IMR-90 (cell line): Measurements from ENCODE around the gene FDPS. TPM values are rescaled to one million over a fixed set of nuclear protein-coding genes. Genes with fewer than 3 reads are reported as not detected.

Source experiments
- ATAC-seq: fragments of 200-7000 bp; cut with Tn5 transposase; 2 replicates; pipeline ENCODE4 v1.9.1; 2020; ENCODE audit warnings: low read depth, mild to moderate bottlenecking, moderate library complexity
- BruUV-seq: library from RNA; stranded (reverse); fragments of 400-500 nt; replicated peaks from 2 replicates; lab custom pipeline; 2021; lab: Mats Ljungman, UMichigan
- CTCF ChIA-PET: fragments of 300-600 bp; formaldehyde crosslinking; extraction: SDS; loops from one replicate; lab custom pipeline; 2021; ENCODE audit warnings: antibody characterized with exemption; lab: Yijun Ruan, JAX
- POLR2A ChIA-PET: fragments of 300-600 bp; sonication (Branson Sonifier 250); formaldehyde crosslinking; loops from one replicate; lab custom pipeline; 2022; ENCODE audit warnings: antibody characterized with exemption; ENCODE audit not compliant: unreplicated experiment; lab: Charles Lee
- DNase-seq: peaks from one replicate; pipeline ENCODE4 v3.0.0; 2013
- H2AFZ ChIP-seq: replicated peaks from 2 replicates; pipeline ENCODE3; 2013; ENCODE audit warnings: low read length, mild to moderate bottlenecking; ENCODE audit not compliant: poor library complexity
- H2AK5ac ChIP-seq: 2 replicates; pipeline ENCODE4 v1.6.1; 2013; ENCODE audit warnings: low read depth, low read length, inconsistent platforms
- H2AK9ac ChIP-seq: replicated peaks from 2 replicates; pipeline ENCODE3; 2013; ENCODE audit warnings: mild to moderate bottlenecking, low read depth, low read length, moderate library complexity; ENCODE audit not compliant: poor library complexity
- H2BK120ac ChIP-seq: 2 replicates; pipeline ENCODE4 v1.6.1; 2013; ENCODE audit warnings: low read depth, low read length, inconsistent platforms
- H2BK15ac ChIP-seq: 3 replicates; pipeline ENCODE4 v1.6.1; 2013; ENCODE audit warnings: low read depth, low read length, inconsistent platforms
- H2BK20ac ChIP-seq: 2 replicates; pipeline ENCODE4 v1.6.1; 2013; ENCODE audit warnings: low read depth, mild to moderate bottlenecking, inconsistent platforms, low read length, moderate library complexity
- H2BK5ac ChIP-seq: 2 replicates; pipeline ENCODE4 v1.6.1; 2013; ENCODE audit warnings: mild to moderate bottlenecking, low read depth, low read length, inconsistent platforms; ENCODE audit not compliant: poor library complexity, severe bottlenecking
- H3K14ac ChIP-seq: replicated peaks from 2 replicates; pipeline ENCODE4 v1.6.1; 2013; ENCODE audit warnings: low read depth, low read length, inconsistent platforms
- H3K18ac ChIP-seq: 2 replicates; pipeline ENCODE4 v1.6.1; 2013; ENCODE audit warnings: low read depth, low read length, control low read depth
- H3K23ac ChIP-seq: 2 replicates; pipeline ENCODE4 v1.6.1; 2013; ENCODE audit warnings: low read depth, low read length, inconsistent platforms
- H3K27ac ChIP-seq: 2 replicates; pipeline ENCODE4 v1.5.1; 2013; ENCODE audit warnings: mild to moderate bottlenecking, control low read depth, low read length; ENCODE audit not compliant: insufficient read depth
- H3K27me3 ChIP-seq: 2 replicates; pipeline ENCODE4 v1.6.1; 2013; ENCODE audit warnings: low read length; ENCODE audit not compliant: control insufficient read depth, insufficient read depth
- H3K36me3 ChIP-seq: 2 replicates; pipeline ENCODE4 v1.6.1; 2013; ENCODE audit warnings: low read length, mixed read lengths; ENCODE audit not compliant: control insufficient read depth, insufficient read depth
- H3K4ac ChIP-seq: 2 replicates; pipeline ENCODE4 v1.6.1; 2013; ENCODE audit warnings: low read depth, low read length, inconsistent platforms
- H3K4me1 ChIP-seq: 2 replicates; pipeline ENCODE4 v1.6.1; 2013; ENCODE audit warnings: low read length, mixed read lengths; ENCODE audit not compliant: control insufficient read depth, insufficient read depth
- H3K4me2 ChIP-seq: 2 replicates; pipeline ENCODE4 v1.6.1; 2013; ENCODE audit warnings: low read depth, mild to moderate bottlenecking, control low read depth, low read length, moderate library complexity
- H3K4me3 ChIP-seq: 2 replicates; pipeline ENCODE4 v1.5.1; 2013; ENCODE audit warnings: low read depth, mild to moderate bottlenecking, control low read depth, low read length, moderate library complexity; ENCODE audit not compliant: insufficient read depth
- H3K56ac ChIP-seq: 2 replicates; pipeline ENCODE4 v1.6.1; 2013; ENCODE audit warnings: low read length, inconsistent platforms; ENCODE audit not compliant: insufficient read depth; ENCODE audit errors: extremely low read depth
- H3K79me1 ChIP-seq, 2 experiments: 2 replicates each; pipeline ENCODE4 v1.6.1; 2013; ENCODE audit warnings: low read length in 2 of 2, inconsistent platforms in 1 of 2, low read depth in 1 of 2
- H3K9ac ChIP-seq: 2 replicates; pipeline ENCODE4 v1.6.1; 2013; ENCODE audit warnings: low read depth, low read length, control low read depth
- H3K9me1 ChIP-seq: 2 replicates; pipeline ENCODE4 v1.6.1; 2013; ENCODE audit warnings: low read length, inconsistent platforms; ENCODE audit not compliant: insufficient read depth
- H3K9me3 ChIP-seq: 2 replicates; pipeline ENCODE4 v1.6.1; 2013; ENCODE audit warnings: low read length; ENCODE audit not compliant: control insufficient read depth, insufficient read depth
- H4K20me1 ChIP-seq: 2 replicates; pipeline ENCODE4 v1.6.1; 2013; ENCODE audit warnings: low read length, inconsistent platforms; ENCODE audit not compliant: insufficient read depth
- H4K5ac ChIP-seq: 2 replicates; pipeline ENCODE4 v1.6.1; 2013; ENCODE audit warnings: mild to moderate bottlenecking, low read depth, low read length, control low read depth
- H4K8ac ChIP-seq, 2 experiments: 2 replicates each; pipeline ENCODE4 v1.6.1; 2013; ENCODE audit warnings: low read depth in 2 of 2, low read length in 2 of 2, control low read depth in 1 of 2, inconsistent platforms in 1 of 2
- H4K91ac ChIP-seq: 2 replicates; pipeline ENCODE4 v1.6.1; 2013; ENCODE audit warnings: low read depth, low read length, inconsistent platforms; ENCODE audit not compliant: insufficient read depth
- BHLHE40 ChIP-seq: fragments of 150-350 bp; IDR thresholded peaks from 2 replicates; pipeline ENCODE4 v1.6.1; 2016; ENCODE audit warnings: mild to moderate bottlenecking, low read depth, low read length
- CHD1 ChIP-seq: IDR thresholded peaks from 2 replicates; pipeline ENCODE4 v1.6.1; 2012; ENCODE audit warnings: low read depth, low read length, improper control_type of control experiment
- CTCF ChIP-seq: conservative IDR thresholded peaks from 2 replicates; pipeline ENCODE4 v1.5.1; 2012; ENCODE audit warnings: mild to moderate bottlenecking, low read depth, low read length, improper control_type of control experiment
- FOS ChIP-seq: fragments of 150-350 bp; IDR thresholded peaks from 2 replicates; pipeline ENCODE4 v1.6.1; 2016; ENCODE audit warnings: low read depth, low read length
- MAFK ChIP-seq: IDR thresholded peaks from 2 replicates; pipeline ENCODE4 v1.6.1; 2012; ENCODE audit warnings: low read depth, low read length, improper control_type of control experiment
- MAZ ChIP-seq: IDR thresholded peaks from 2 replicates; pipeline ENCODE4 v1.6.1; 2012; ENCODE audit warnings: low read depth, mild to moderate bottlenecking, low read length, improper control_type of control experiment, moderate library complexity, borderline replicate concordance
- MXI1 ChIP-seq: IDR thresholded peaks from 2 replicates; pipeline ENCODE4 v1.6.1; 2012; ENCODE audit warnings: low read depth, mild to moderate bottlenecking, low read length, moderate library complexity, borderline replicate concordance
- POLR2A ChIP-seq: IDR thresholded peaks from 2 replicates; pipeline ENCODE4 v1.6.1; 2012; ENCODE audit warnings: mild to moderate bottlenecking, low read depth, low read length
- RAD21 ChIP-seq: IDR thresholded peaks from 2 replicates; pipeline ENCODE4 v1.6.1; 2012; ENCODE audit warnings: low read length, improper control_type of control experiment
- RFX5 ChIP-seq: IDR thresholded peaks from 2 replicates; pipeline ENCODE4 v1.8.0; 2012; ENCODE audit warnings: low read depth, mild to moderate bottlenecking, low read length, moderate library complexity
- SMC3 ChIP-seq: fragments of 150-350 bp; IDR thresholded peaks from 2 replicates; pipeline ENCODE4 v1.6.1; 2016; ENCODE audit warnings: low read depth, mild to moderate bottlenecking, antibody characterized with exemption, low read length, moderate library complexity
- WGBS, 2 experiments: methylation state at CpG; one replicate each; pipeline versions ENCODE4 v1.1.5 to v1.1.7; 2013; ENCODE audit warnings: missing lambda C conversion rate in 2 of 2; ENCODE audit not compliant: insufficient read length in 1 of 2; ENCODE audit errors: extremely low coverage in 2 of 2; 5-methylcytosine and 5-hydroxymethylcytosine counted together
- dilution Hi-C: fragments of 300-500 bp; cut with HindIII; formaldehyde crosslinking; loops from one replicate; pipeline ENCODE4 v1.14.3; 2018; ENCODE audit warnings: low sequenced_read_pairs; ENCODE audit not compliant: unreplicated experiment
- in situ Hi-C: fragments of 300-500 bp; cut with MboI; formaldehyde crosslinking; loops from 3 replicates; pipeline ENCODE4 v1.14.3; 2019; ENCODE audit warnings: low sequenced_read_pairs, inconsistent platforms, mixed read lengths
- intact Hi-C: fragments of 100-400 bp; cut with micrococcal nuclease; formaldehyde crosslinking; loops from 2 replicates; pipeline ENCODE4 v1.10.0; 2022
- polyA plus RNA-seq, 3 experiments: library from polyadenylated mRNA; depleted of rRNA; stranded (reverse); fragments of >200 nt; gene quantifications; 2 replicates each; pipeline ENCODE4 v1.2.3, GENCODE V29; 2012; ENCODE audit warnings: low replicate concordance in 1 of 3
- total RNA-seq: library from RNA; depleted of rRNA; stranded (reverse); fragments of >200 nt; gene quantifications from 2 replicates; pipeline ENCODE4 v1.2.3, GENCODE V29; 2012
- TF ChIP-seq, protein P1 (sequence below): fragments of 150-350 bp; IDR thresholded peaks from 2 replicates; pipeline ENCODE4 v1.6.1; 2017; ENCODE audit warnings: mild to moderate bottlenecking, antibody characterized with exemption, low read length, low read depth

The FDPS gene
- total and polyA plus RNA-seq, 2 of the 4 experiments (the other 2 are of a cell fraction), result 183 to 191 TPM

DNA sequence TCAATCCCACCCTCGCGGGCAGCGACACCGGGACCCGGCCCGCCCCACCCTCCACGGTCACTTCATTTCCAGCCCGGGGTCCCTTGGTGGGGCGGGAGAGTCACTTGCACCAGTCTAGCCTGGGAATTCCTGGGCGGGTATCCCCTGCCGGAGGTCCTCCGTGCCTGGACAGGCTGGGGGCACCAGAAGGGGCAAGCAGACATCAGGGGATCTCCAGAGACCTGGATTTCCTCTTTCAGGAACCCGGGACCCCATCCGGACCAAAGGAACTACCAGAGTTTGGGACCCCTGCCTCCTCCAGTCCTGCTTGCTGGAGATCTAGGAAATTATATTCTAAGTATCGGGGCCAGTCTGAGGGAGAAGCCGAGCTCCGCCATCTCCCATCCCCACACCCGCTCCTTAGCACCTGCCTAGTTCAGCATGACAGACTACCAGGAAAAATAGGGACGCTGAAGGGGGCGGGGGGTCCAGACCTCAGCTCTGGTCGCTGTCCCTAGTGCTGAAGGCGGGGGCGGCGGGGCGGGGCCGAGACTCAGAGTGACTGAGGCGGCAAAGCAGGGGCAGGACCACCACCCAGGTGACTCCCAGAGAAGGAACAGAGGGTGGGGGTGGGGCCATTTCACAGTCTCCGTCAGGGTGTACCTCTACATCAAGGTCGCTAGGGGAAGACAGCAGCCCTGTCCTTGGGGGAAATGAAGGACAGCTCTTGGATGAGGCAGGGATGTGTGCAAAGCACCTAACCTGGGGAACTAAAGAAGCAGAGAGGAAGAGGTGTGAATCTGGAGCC lies 30.6 kb upstream of the FDPS start:
- 17% methylated on average over 1 of the region's 29 CpGs; no CpG with 5 or more reads in 1 of the 2 experiments for WGBS, 2 experiments
- Histone ChIP-seq H4K5ac (no peak overlapping the region), H2AK5ac (no peak overlapping the region), H3K23ac (no peak overlapping the region; the same call in 1 of the 2 replicates), H3K4ac (no peak overlapping the region; the same call in 1 of the 2 replicates), H3K9me1 (peaks cover 5% of the 10 kb centered on the region), H3K4me1 (peaks cover 1% of the 10 kb centered on the region), H3K14ac (no peak overlapping the region), H3K36me3 (no peaks in the 10 kb centered on the region), H4K8ac (no peak overlapping the region; a peak in 1 of 4 replicates), H3K27me3 (no peaks in the 10 kb centered on the region), H2BK15ac (no peak overlapping the region), H4K20me1 (no peaks in the 10 kb centered on the region; the same call in 1 of the 2 replicates), H4K91ac (no peak overlapping the region), H3K4me2 (peak overlapping the region; percentile 81), H3K9ac (peak overlapping the region; percentile 45), H2BK5ac (no peak overlapping the region), H2BK20ac (no peak overlapping the region), H3K27ac (no peak overlapping the region; the same call in 1 of the 2 replicates), H3K9me3 (no peaks in the 10 kb centered on the region), H3K4me3 (peak overlapping the region; percentile 69), H2BK120ac (no peak overlapping the region), H3K18ac (no peak overlapping the region), H2AFZ (peak overlapping the region; percentile 98), H3K56ac (no peak overlapping the region), H2AK9ac (peak overlapping the region; percentile 87), H3K79me1 (peaks cover 0 to 15% of the 10 kb centered on the region in 2 experiments; a peak in 2 of 4 replicates)
- intact Hi-C loops, result loop anchor here (1.0 to 5.0 kb wide), 4 partner anchors 30 to 370 kb away; partner anchors contain the start of gene FDPS
- CTCF ChIA-PET, result interaction anchor here (0.5 kb wide), 1 partner anchor 344 kb away, joined by 3 read pairs; no protein-coding TSS in a partner anchor
- dilution Hi-C loops, result no loop called here
- DNase-seq (peak; percentile 15), ATAC-seq (no peak)
- TF ChIP-seq CTCF (0 out of 2 replicates have a peak, but pooled peaks have one; percentile 14), RFX5 (no peak), MAFK (no peak), SMC3 (no peak), POLR2A (no peak), MAZ (peak; percentile 54; the same call in 1 of the 2 replicates), BHLHE40 (no peak), RAD21 (no peak; the same call in 1 of the 2 replicates), MXI1 (0 out of 2 replicates have a peak, but pooled peaks have one; percentile 59), FOS (no peak), CHD1 (no peak)
- TF ChIP-seq, protein P1, sequence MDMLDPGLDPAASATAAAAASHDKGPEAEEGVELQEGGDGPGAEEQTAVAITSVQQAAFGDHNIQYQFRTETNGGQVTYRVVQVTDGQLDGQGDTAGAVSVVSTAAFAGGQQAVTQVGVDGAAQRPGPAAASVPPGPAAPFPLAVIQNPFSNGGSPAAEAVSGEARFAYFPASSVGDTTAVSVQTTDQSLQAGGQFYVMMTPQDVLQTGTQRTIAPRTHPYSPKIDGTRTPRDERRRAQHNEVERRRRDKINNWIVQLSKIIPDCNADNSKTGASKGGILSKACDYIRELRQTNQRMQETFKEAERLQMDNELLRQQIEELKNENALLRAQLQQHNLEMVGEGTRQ, result no peak
- POLR2A ChIA-PET, result no interaction called here
- in situ Hi-C loops, result loop anchor here (5.0 kb wide), 1 partner anchor 39 kb away; no protein-coding TSS in a partner anchor
- BruUV-seq, result no TSS peak
